GM18858 (cell line): Measurements from ENCODE around the gene FPR1.

Experiments used
- ATAC-seq: cut with Tn5 transposase; IDR thresholded peaks from one replicate; pipeline ENCODE4 v1.9.1; 2021; ENCODE audit not compliant: unreplicated experiment

Gene FPR1

GRCh38 chr19:51751655-51752054, at the start of gene FPR1:
TSS of gene FPR1 (minus strand) at chr19:51751878. CDS start at chr19:51746994, 4,884 bp downstream.
- no peak for ATAC-seq

GRCh38 chr19:51800473-51801244, 49.0 kb upstream of the FPR1 start:
- ATAC-seq = no peak

DNA sequence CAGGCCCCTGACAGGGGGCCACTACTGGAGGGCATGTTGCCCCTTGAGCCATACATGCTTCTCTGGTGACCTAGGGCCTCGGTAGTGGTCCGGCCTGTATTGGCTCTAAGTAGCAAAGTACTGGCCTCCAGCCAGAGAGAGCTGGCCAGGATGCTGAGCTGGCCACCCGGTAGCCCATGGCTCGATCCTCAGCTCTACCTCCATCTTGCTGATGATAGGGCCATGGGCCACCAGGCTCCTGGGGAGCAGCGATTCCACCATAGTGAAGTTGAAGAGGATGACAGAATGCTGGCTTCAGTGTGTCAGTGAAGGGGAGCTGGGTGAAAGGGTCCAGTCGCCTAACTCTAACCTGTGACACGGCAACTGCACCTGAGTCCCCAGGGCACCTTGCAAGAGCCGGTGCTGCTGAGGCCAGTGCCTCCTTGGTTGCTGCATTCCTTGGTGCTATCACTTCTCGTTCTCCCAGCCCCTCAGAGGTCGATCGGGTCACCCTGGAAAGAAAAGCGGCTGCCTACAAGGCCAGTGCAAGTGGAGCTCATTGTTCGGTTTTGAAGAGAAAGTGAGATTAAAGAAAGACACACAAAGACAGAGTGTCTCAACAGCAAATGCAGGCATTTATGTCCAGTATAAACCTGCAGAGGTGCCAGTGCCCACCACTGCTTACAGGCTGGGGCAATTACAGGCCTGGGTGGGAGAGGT, 48.2 kb upstream of the FPR1 start:
- ATAC-seq = no peak

- ATAC-seq = no peak
These were observed 47.5 kb upstream of the FPR1 start for GRCh38 chr19:51799034-51799773.

DNA sequence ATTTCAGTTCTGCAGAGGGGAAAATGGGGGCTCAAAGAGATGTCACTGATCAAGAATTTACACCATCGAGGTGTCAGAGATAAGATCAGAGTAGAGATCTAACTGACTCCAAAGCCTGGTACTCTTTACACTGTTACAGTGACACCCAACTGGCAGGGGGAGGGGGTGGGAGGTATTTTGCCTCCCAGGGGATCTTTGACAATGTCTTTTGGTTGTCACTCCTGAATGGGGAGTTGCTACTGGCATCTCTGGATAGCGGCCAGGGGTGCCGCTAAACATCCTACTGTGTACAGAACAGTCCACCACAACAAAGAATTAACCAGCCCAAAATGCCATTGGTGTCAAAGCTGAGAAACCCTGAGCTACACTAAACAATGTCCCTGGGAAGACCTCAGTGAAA, 46.4 kb upstream of the FPR1 start:
- ATAC-seq = no peak

DNA sequence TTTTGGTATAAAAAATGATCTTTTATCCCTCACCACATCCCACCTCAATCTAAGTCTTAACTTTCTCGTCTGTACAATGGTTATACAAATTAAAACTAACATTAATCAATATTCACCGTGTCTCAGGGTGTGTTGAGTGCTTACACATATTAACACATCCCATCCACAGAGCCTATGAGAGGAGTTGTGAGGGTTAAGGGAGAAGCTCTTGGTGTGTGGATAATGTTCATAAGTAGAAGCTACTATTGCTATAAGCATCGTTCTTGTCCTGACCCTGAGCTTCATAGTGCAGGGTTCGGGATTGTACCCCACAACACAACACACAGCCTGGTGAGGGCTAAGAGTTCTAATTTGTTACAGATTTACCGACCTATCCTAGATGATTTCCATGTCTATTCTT, 45.8 kb upstream of the FPR1 start:
- no peak for ATAC-seq

GRCh38 chr19:51796195-51796679, 44.6 kb upstream of the FPR1 start:
- no peak for ATAC-seq

DNA sequence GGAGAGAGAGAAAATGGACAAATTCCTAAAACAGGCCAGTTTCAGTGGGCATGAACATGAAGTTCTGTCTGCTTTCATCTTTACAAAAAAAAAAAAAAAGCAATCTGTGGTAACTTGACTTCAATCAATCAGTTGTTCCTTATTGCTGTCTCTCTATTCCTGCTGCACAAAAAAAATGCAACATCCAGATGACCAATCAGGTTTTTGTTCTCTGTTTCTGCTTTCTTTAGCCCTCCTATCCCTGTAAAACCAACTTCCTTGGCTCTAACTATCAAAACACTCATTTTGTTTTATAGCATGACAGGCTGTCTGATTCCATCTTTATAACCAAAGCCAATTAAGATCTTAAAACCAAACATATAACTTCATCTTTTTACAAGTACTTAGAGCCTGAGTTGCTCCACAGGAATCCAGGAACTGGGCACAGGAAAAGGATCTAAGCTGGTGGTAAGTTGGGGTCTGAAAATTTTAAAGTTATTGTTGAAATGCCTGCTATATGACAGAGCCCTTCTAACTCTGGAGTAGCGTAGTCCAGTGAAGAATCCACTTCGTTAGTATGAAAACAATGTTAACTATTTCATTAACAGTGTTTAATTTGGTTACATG, 43.3 kb upstream of the FPR1 start, which contains the start of gene FPR3:
Gene FPR3 (plus strand): TSS at position 273 of the 606 bp plus-strand sequence. CDS start 28,592 bp downstream, outside the sequence.
- ATAC-seq = no peak

DNA sequence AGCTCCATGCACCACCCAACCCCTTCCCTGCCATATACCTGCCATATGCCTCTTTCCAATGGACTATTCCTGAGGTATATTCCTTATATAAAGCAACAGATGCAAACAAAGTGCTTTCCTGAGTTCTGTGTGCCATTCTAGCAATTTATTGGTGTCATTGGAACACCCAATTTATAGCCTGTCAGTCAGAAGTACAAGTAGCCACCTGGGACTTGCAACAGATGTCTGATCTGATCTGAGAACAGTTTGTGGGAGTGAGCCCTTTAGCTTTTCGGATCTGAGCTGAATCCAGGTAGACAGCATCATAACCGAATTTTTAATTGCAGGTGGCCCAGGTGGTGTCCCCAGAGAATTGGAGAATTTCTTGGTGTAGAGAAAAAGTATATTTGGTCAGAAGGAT, 42.3 kb upstream of the FPR1 start:
- no peak for ATAC-seq

DNA sequence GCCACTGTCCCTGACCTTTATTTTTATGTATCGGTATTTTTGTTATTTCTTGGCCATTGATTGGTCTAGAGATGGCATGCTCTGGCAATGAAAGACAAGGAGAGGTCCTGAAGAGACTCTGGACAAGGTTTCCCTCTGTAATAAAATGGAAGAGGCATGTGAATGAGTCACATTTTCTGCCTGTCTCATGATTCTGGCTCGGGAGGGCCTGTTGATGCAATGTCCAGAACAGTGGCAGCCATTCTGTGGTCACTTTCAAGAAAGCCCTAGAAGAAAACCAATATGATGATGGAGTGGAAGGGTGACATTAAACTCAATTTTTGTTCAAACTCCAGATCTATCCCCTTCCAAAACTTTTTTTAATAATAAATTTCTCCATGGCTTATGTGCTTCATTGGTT, 41.3 kb upstream of the FPR1 start:
- ATAC-seq = no peak

GRCh38 chr19:51789061-51789795, 37.5 kb upstream of the FPR1 start:
- no peak for ATAC-seq

GRCh38 chr19:51788029-51788428, 36.4 kb upstream of the FPR1 start:
- no peak for ATAC-seq

- no peak for ATAC-seq
These were observed 35.2 kb upstream of the FPR1 start for GRCh38 chr19:51786646-51787494.

DNA sequence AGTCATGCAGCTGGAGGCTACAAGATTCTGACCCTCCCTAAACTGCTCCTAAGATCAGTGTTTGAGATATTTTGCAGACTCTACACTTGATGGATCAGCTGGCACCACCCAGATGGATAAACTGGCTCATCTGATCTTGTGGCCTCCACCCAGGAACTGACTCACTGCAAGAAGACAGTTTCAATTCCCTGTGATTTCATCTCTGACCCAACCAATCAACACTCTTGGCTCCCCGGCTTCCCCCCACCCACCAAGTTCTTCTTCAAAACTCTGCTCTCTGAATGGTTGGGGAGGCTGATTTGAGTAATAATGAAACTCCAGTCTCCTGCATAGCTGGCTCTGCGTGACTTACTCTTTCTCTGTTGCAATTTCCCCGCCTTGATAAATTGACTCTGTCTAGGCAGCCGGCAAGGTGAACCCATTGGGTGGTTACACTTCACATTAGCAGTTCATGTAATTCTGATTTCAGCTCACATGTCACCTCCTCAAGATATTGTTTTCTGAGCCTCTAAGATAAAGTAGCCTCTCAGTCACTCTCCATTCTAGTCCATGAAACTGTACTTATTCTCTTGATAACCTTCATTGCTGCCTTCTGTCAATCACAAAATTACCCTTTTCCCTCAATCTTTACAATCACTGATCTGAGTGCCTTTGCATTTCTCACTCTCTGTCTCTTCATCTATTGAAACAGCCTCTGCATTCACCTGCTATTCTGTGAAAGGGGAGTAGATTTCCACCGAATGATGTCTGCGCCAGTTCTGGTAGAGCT, 33.4 kb upstream of the FPR1 start:
- ATAC-seq = no peak

- no peak for ATAC-seq
These were observed 32.6 kb upstream of the FPR1 start for GRCh38 chr19:51784109-51784785.

DNA sequence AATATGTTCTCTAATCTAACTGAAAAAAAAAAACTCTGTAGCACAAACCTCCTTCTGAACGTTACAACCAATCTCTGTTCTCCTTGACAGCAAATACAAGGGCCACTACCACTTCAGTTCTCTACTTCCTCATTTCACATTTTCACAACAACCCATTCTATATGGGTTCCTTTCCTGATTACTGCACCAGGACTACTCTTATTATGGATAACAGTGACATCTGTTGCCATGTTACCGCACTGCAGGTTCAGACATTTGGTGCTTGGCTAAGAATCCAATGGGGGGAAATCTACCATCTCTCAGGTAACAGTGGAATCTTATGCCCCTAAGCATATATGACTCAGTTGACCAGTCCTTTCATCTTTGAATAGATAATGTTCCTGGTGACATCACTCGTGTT, 31.7 kb upstream of the FPR1 start:
- ATAC-seq = no peak

GRCh38 chr19:51781999-51782398, 30.3 kb upstream of the FPR1 start:
- ATAC-seq = no peak

- no peak for ATAC-seq
These were observed 28.6 kb upstream of the FPR1 start for GRCh38 chr19:51780270-51780669.
